Brain pericyte (primary cell): ENCODE measurements around the gene DYRK3.
"Not testable (repeated sequence)": the region's sequence is repeated elsewhere in the genome, so short reads cannot be mapped to it uniquely, and the experiment has no call there.

ENCODE experiments used
- DNase-seq: peaks from one replicate; pipeline ENCODE4 v3.0.0-alpha.2; 2012; ENCODE audit warnings: low read depth, low spot score

Gene DYRK3

DNA sequence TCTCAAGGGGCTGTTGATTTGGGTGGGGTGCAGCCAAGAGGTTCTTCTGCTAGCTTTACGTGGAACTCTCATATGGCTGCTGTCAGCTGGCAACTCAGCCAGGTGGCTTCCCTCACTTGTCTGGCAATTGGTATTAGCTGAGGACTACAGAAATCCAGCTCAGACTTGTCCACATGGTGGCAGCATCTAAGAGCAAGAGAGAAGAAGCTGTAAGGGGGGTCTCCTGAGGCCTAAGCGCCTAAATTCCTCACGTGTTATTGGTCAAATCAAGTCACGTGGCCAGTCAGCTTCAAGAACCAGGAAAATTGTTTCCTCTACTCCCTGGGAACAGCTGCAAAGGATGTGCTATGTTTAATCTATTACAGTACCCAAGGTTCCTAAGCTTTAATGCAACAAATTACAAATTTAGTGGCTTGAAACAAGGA, 4.2 kb upstream of the DYRK3 start:
- peak; percentile 75 for DNase-seq

DNA sequence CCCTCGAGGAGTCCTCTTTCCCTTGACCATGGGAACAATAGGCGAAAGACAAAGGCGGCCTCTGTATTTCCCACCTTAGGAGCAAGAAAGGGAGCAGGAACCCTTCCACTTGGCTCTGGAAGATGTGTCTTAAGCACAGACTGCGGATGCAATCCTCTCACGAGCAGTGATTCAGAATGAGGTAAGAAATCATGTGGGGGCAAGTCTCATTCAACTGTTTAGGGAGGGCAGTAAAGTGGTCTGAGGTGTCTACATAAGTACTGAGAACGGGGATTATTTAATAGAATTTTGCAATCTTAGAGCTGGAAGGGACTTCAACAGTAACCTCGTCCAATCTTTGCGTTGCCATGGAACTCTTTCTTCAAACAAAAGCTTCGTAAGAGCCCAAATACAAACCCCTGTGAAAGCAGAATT, 1.6 kb upstream of the DYRK3 start:
- no peak for DNase-seq

- peak; percentile 39 for DNase-seq
These were observed 814 bp upstream of the DYRK3 start for GRCh38 chr1:206634365-206635079.

- DNase-seq: no peak
These were observed 626 bp downstream of the DYRK3 start for GRCh38 chr1:206635978-206636345.

- no peak for DNase-seq
These were observed 1.3 kb downstream of the DYRK3 start for GRCh38 chr1:206636671-206637070.

DNA sequence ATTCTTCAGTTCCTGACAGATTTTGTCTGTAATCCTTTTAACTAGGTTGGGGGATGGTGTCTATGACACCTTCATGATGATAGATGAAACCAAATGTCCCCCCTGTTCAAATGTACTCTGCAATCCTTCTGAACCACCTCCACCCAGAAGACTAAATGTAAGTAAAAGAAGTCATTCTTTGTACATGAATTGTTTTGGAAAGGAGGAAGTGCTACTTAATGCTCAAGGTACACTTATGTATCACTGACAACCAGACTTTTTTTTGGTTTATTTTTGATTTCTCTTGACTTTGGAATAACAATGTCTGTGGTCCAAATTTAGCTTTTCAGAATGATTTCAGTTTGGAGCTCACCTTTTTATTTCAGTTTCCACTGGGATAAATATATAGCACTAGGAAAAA, 2.3 kb downstream of the DYRK3 start:
- no peak for DNase-seq

DNA sequence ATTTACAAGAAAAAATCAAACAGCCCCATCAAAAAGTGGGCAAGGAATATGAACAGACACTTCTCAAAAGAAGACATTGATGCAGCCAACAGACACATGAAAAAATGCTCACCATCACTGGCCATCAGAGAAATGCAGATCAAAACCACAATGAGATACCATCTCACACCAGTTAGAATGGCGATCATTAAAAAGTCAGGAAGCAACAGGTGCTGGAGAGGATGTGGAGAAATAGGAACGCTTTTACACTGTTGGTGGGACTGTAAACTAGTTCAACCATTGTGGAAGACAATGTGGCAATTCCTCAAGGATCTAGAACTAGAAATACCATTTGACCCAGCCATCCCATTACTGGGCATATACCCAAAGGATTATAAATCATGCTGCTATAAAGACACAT, 6.7 kb downstream of the DYRK3 start:
- not testable (repeated sequence) for DNase-seq

GRCh38 chr1:206643118-206643698, 7.9 kb downstream of the DYRK3 start:
- no peak for DNase-seq

GRCh38 chr1:206646504-206646903, 11.2 kb downstream of the DYRK3 start:
- DNase-seq: no peak

DNA sequence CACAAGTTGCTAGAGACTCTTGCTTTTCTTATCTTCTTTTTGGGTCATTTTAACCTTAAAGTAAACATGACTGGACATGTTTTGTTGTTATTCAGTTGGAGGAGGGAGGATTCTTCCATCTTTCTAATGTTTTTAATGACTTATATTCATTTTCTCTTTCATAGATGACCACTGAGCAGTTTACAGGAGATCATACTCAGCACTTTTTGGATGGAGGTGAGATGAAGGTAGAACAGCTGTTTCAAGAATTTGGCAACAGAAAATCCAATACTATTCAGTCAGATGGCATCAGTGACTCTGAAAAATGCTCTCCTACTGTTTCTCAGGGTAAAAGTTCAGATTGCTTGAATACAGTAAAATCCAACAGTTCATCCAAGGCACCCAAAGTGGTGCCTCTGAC, 11.9 kb downstream of the DYRK3 start:
- DNase-seq: no peak

DNA sequence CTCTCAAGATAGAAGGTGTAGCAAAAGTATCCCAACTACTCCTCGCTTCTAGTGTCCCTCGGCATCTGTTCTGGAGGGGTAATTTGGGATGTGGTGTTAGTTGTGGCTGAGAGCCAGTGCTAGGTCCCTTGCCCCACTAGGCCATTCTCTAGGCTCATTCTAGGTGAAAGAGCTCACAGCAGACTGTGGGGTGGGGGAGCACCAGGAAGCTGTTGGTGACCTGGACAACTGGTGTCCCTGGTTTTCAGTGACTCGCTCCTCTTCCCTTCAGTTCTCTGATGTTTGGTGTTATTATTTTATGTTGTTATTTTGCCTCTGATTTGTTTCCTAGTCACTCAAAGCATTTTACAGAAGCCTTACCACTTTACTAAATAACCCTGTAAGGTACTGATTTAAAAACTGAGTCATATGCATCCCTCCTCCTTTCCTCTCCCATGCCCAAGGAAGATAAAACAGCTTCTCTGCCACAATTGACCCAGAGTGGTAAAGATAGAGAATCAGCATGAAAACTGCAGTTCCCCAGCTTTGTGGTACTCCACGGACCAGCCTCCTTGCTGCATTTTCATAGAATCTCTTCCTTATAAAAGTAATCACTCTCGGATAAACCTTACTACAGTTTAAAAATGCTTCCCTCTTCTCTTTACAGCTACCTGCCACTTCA, 14.1 kb downstream of the DYRK3 start:
- DNase-seq: no peak

- DNase-seq: no peak
These were observed 15.7 kb downstream of the DYRK3 start for GRCh38 chr1:206651014-206651413.

GRCh38 chr1:206651958-206652890, 16.9 kb downstream of the DYRK3 start:
- DNase-seq: no peak

DNA sequence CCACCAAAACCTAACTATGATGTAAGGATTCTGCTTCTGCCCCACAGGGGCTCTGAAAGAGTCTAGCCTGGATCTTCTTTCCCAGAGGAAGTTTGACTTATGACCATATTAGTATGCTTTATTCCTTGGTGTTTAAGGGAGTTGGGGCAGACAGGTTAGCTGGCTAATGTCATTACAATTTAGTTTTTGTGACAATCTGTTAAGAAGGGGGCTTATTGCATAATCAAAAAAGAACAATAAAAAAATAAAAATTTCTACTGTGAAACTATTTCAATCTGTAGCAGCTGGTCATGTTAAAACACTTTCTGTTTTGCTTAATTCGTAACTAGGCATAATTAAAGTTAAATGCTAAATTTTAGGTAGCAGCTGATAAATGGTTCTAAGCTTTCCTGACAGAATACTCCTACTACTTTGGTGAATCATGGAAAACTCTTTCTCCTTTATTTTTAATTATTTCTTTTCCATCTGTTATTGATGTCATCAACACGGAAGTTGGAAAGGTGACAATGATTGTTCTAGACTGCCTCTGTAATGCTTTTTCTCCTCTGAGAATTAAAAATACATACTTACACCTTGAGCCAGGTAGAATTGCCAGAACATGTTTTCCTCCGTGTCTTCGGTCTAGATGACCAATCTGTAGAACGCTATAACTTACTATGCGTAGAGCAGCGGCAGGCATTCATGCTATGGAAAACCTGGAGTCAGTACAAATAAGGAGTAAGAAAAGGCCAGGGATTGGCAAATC, 18.6 kb downstream of the DYRK3 start:
- DNase-seq: no peak

DNA sequence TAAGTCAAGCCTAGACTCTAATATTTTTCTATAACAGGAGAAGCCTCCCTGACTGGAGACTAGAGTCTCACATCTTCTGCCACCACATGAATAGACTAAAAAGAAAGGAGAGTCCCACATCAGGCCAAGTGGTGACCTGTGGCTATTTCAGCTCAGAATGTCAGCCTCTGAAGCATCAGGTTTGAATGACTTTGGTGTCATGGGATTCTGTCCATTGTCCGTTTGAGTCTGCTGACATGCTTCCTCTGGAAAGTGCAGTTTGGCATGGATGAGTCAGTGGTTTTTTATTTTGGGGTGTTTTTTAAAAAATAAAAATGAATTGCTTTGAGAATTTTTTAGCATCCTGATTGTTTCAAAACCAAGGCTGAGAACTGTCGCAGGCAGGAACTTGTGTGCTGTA, 19.5 kb downstream of the DYRK3 start:
- no peak for DNase-seq

DNA sequence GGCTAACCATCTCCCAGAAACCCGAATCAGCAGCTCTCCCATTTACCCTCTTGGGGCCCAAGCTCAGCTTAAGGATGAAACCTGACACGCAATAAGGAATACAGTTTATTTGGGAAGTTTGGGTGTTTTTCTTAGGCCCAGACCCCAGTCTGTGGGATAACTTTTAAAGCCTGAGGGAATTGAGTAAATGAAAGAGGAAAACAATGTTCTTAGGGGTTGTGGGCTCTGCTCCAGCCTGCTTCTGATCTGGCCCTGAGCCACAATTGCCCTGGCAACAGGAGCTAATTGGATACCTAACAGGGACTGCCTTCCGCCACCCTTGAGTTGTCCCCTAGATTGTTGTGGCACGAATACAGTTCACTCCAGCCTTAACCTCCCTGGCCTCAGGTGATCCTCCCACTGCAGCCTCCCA, 20.1 kb downstream of the DYRK3 start:
- peak; percentile 24 for DNase-seq

DNA sequence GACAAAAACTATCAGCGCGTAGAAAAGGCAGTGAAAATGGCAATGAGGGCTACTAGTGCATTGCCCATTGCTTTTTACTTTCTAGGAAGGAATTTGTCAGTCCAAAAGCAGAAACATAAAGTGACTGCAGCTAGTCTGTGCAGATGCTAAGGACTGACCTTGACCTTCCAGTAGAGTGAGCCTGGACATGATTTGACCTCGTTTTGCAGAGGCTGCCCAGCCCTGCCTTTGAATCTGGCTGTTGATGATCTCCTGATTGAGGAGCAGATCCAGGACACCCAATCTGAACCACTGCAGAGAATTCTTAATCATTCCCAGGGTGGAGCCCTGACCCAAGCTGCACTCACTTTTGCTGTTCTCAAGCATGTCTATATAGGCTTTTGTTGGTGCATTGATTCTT, 21.6 kb downstream of the DYRK3 start:
- no peak for DNase-seq

DNA sequence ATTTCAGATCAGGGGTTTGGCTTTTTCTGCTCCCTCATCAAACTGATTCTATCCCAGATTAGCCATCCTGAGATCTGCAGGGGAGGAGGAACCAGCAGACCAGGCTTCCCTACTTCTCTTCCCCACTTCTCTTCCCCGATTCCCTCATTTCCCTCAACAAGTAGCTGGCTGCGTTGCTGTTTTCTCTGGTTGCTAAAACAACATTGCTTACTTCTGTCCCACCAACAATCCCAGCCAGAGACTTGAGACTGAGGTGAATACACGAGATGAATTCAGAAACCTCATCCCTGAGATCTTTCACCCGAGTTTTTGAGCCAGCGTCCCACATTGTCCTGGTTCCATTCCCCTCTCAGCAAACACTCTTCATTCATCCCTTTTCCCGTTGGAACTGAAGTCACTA, 22.4 kb downstream of the DYRK3 start:
- DNase-seq: no peak

- DNase-seq: no peak
These were observed 23.1 kb downstream of the DYRK3 start for GRCh38 chr1:206658264-206658980.

GRCh38 chr1:206658981-206659273, 23.6 kb downstream of the DYRK3 start:
- no peak for DNase-seq

- DNase-seq: no peak
These were observed 24.8 kb downstream of the DYRK3 start for GRCh38 chr1:206660136-206660535.
